Endothelial cell of umbilical vein (primary cell): ENCODE data around the gene DNTT. TPM values are rescaled to one million over a fixed set of nuclear protein-coding genes. Genes with fewer than 3 reads are reported as not detected.

Experiments used
- BruUV-seq: library from RNA; stranded (reverse); fragments of 400-500 nt; replicated peaks from 2 replicates; lab custom pipeline; 2021; lab: Mats Ljungman, UMichigan
- CTCF ChIA-PET: fragments of 300-600, 350-600 bp; sonication (Branson Sonifier 250); formaldehyde crosslinking; loops from one replicate; lab custom pipeline; 2021; ENCODE audit warnings: antibody characterized with exemption, inconsistent platforms; lab: Charles Lee
- POLR2A ChIA-PET: fragments of 300-600, 350-600 bp; sonication (Branson Sonifier 250); formaldehyde crosslinking; loops from one replicate; lab custom pipeline; 2021; ENCODE audit warnings: antibody characterized with exemption, inconsistent platforms; lab: Charles Lee
- DNase-seq: peaks from one replicate; pipeline ENCODE4 v3.0.0-alpha.2; 2011; ENCODE audit warnings: low read depth, low spot score
- FAIRE-seq: peaks from 2 replicates; lab custom pipeline; 2011; peaks lifted over from hg19 to GRCh38; lab: Jason Lieb, UNC
- H2AFZ ChIP-seq: 2 replicates; pipeline ENCODE4 v1.6.0; 2012; ENCODE audit warnings: low read depth, low read length, control low read depth, inconsistent platforms
- H3K27ac ChIP-seq: 2 replicates; pipeline ENCODE4 v1.5.1; 2011; ENCODE audit warnings: low read depth, mild to moderate bottlenecking, control low read depth, low read length, moderate library complexity; ENCODE audit not compliant: insufficient read depth
- H3K27me3 ChIP-seq, 2 experiments: 2 replicates each; pipeline versions ENCODE4 v1.6.0 to v1.6.1; 2011; ENCODE audit warnings: low read length in 2 of 2, mixed read lengths in 1 of 2; ENCODE audit not compliant: control insufficient read depth in 2 of 2, insufficient read depth in 2 of 2
- H3K36me3 ChIP-seq, 2 experiments: 2 replicates in 1 of 2; 3 replicates in 1 of 2; pipeline ENCODE4 v1.5.1; 2011; ENCODE audit warnings: low read length in 2 of 2, mild to moderate bottlenecking in 1 of 2, moderate library complexity in 1 of 2; ENCODE audit not compliant: control insufficient read depth in 2 of 2, insufficient read depth in 2 of 2; ENCODE audit errors: extremely low read depth in 1 of 2
- H3K4me1 ChIP-seq: 3 replicates; pipeline ENCODE4 v1.5.1; 2011; ENCODE audit warnings: mild to moderate bottlenecking, low read length; ENCODE audit not compliant: control insufficient read depth, insufficient read depth; ENCODE audit errors: extremely low read depth
- H3K4me2 ChIP-seq: 2 replicates; pipeline ENCODE4 v1.6.1; 2011; ENCODE audit warnings: low read length, control low read depth, mixed read lengths; ENCODE audit not compliant: insufficient read depth
- H3K4me3 ChIP-seq, 3 experiments: fragments of 200-600 bp in 1 of 3; sonication (generic), shearing (Covaris generic) in 1 of 3; replicated peaks in 1 of 3; 2 replicates each; pipeline ENCODE4 v1.5.1; 2011 to 2016; ENCODE audit warnings: control low read depth in 3 of 3, low read length in 3 of 3, mild to moderate bottlenecking in 2 of 3, inconsistent platforms in 1 of 3, low read depth in 1 of 3, moderate library complexity in 1 of 3; ENCODE audit not compliant: insufficient read depth in 1 of 3
- H3K79me2 ChIP-seq: 2 replicates; pipeline ENCODE4 v1.6.0; 2012; ENCODE audit warnings: low read length, inconsistent platforms; ENCODE audit not compliant: control insufficient read depth, insufficient read depth
- H3K9ac ChIP-seq: replicated peaks from 2 replicates; pipeline ENCODE3; 2011; ENCODE audit warnings: low read length, control low read depth; ENCODE audit not compliant: insufficient read depth; ENCODE audit errors: extremely low read depth
- H3K9me1 ChIP-seq: replicated peaks from 3 replicates; pipeline ENCODE4 v1.6.0; 2011; ENCODE audit warnings: mild to moderate bottlenecking, low read length; ENCODE audit not compliant: control insufficient read depth, insufficient read depth; ENCODE audit errors: extremely low read depth
- H3K9me3 ChIP-seq: replicated peaks from 2 replicates; pipeline ENCODE4 v1.5.1; 2012; ENCODE audit warnings: low read length, inconsistent platforms; ENCODE audit not compliant: control insufficient read depth, insufficient read depth
- H4K20me1 ChIP-seq: replicated peaks from 2 replicates; pipeline ENCODE3; 2011; ENCODE audit warnings: mild to moderate bottlenecking, low read length; ENCODE audit not compliant: control insufficient read depth, insufficient read depth; ENCODE audit errors: extremely low read depth
- EZH2 ChIP-seq: IDR thresholded peaks from 2 replicates; pipeline ENCODE4 v1.6.1; 2012; ENCODE audit warnings: borderline replicate concordance, low read depth, mild to moderate bottlenecking, moderate library complexity, low read length, inconsistent platforms; ENCODE audit not compliant: severe bottlenecking
- FOS ChIP-seq: IDR thresholded peaks from 2 replicates; pipeline ENCODE4 v1.6.1; 2011; ENCODE audit warnings: mild to moderate bottlenecking, low read length, moderate library complexity, borderline replicate concordance; ENCODE audit not compliant: insufficient read depth
- GATA2 ChIP-seq: IDR thresholded peaks from 2 replicates; pipeline ENCODE4 v1.7.0; 2011; ENCODE audit warnings: low read depth, mild to moderate bottlenecking, moderate library complexity, mixed read lengths, low read length; ENCODE audit not compliant: insufficient read length, insufficient read depth
- JUN ChIP-seq: IDR thresholded peaks from 2 replicates; pipeline ENCODE4 v1.6.1; 2011; ENCODE audit warnings: borderline replicate concordance, low read depth; ENCODE audit not compliant: insufficient read length, insufficient read depth
- MYC ChIP-seq: IDR thresholded peaks from one replicate; pipeline ENCODE4 v1.6.1; 2011; ENCODE audit warnings: mild to moderate bottlenecking, low read depth, low read length
- POLR2A ChIP-seq: IDR thresholded peaks from 2 replicates; pipeline ENCODE4 v1.6.1; 2012; ENCODE audit warnings: low read depth, mild to moderate bottlenecking, control low read depth, low read length
- POLR2AphosphoS5 ChIP-seq: IDR thresholded peaks from 2 replicates; pipeline ENCODE4 v1.6.1; 2012; ENCODE audit warnings: low read depth, mild to moderate bottlenecking, control low read depth, low read length, moderate library complexity; ENCODE audit not compliant: insufficient read depth
- dilution Hi-C: fragments of 300-500 bp; cut with MboI; formaldehyde crosslinking; loops from one replicate; pipeline ENCODE4 v1.15.0; 2019; ENCODE audit warnings: low sequenced_read_pairs; ENCODE audit not compliant: extremely low pct_ligation_motif_present
- intact Hi-C: fragments of 100-400 bp; cut with micrococcal nuclease; formaldehyde crosslinking; loops from one replicate; pipeline ENCODE4 v1.10.0; 2022
- polyA plus RNA-seq, 4 experiments: library from polyadenylated mRNA; depleted of rRNA in 3 of 4; stranded (reverse) in 3 of 4; unstranded in 1 of 4; fragments of >200 nt; gene quantifications; 2 replicates each; pipeline versions ENCODE4 v1.2.1 to v1.2.3, GENCODE V29; 2011 to 2012; ENCODE audit warnings: missing spikeins in 1 of 4
- total RNA-seq: library from RNA; stranded (reverse); gene quantifications from 2 replicates; pipeline ENCODE4 v1.2.3, GENCODE V29; 2021
- TF ChIP-seq, protein P1 (sequence below), 2 donors: IDR thresholded peaks; 1 replicate in 1 of 2; 2 replicates in 1 of 2; pipeline ENCODE4 v1.5.1; 2011; ENCODE audit warnings: low read length in 2 of 2, mild to moderate bottlenecking in 2 of 2, moderate library complexity in 2 of 2, control low read depth in 1 of 2, inconsistent platforms in 1 of 2, low read depth in 1 of 2; ENCODE audit not compliant: insufficient read depth in 1 of 2; ENCODE audit errors: extremely low read depth in 1 of 2
- TF ChIP-seq, protein P2 (sequence below): IDR thresholded peaks from 2 replicates; pipeline ENCODE4 v1.6.1; 2011; ENCODE audit not compliant: insufficient read depth, insufficient read length

Gene DNTT
- total and polyA plus RNA-seq, 2 donors (not counting 3 experiments of a cell fraction or from before 2014, with no cell fraction given) = not detected

GRCh38 chr10:96283756-96284155 lies 20.5 kb upstream of the DNTT start:
- Histone ChIP-seq H3K27me3 (peaks cover 0 to 4% of the 10 kb centered on the region in 2 experiments), H3K4me2 (no peak overlapping the region), H3K27ac (no peak overlapping the region), H3K36me3 (no peaks in the 10 kb centered on the region), H3K9me1 (no peaks in the 10 kb centered on the region), H3K9me3 (no peaks in the 10 kb centered on the region), H2AFZ (no peak overlapping the region), H3K4me1 (no peaks in the 10 kb centered on the region), H3K4me3 (no peak overlapping the region), H3K9ac (no peak overlapping the region), H4K20me1 (no peaks in the 10 kb centered on the region), H3K79me2 (no peaks in the 10 kb centered on the region)
- no peak for FAIRE-seq
- dilution Hi-C loops (no loop called here), intact Hi-C loops (no loop called here)
- ChIA-PET POLR2A (no interaction called here), CTCF (no interaction called here)
- TF ChIP-seq POLR2AphosphoS5 = no peak
- TF ChIP-seq, protein P1, sequence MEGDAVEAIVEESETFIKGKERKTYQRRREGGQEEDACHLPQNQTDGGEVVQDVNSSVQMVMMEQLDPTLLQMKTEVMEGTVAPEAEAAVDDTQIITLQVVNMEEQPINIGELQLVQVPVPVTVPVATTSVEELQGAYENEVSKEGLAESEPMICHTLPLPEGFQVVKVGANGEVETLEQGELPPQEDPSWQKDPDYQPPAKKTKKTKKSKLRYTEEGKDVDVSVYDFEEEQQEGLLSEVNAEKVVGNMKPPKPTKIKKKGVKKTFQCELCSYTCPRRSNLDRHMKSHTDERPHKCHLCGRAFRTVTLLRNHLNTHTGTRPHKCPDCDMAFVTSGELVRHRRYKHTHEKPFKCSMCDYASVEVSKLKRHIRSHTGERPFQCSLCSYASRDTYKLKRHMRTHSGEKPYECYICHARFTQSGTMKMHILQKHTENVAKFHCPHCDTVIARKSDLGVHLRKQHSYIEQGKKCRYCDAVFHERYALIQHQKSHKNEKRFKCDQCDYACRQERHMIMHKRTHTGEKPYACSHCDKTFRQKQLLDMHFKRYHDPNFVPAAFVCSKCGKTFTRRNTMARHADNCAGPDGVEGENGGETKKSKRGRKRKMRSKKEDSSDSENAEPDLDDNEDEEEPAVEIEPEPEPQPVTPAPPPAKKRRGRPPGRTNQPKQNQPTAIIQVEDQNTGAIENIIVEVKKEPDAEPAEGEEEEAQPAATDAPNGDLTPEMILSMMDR (IDR thresholded peaks at IDR 0.05; ENCODE audit: extremely low read depth in 1 of 2, insufficient read depth in 1 of 2, low read depth in 1 of 2, low read length in 2 of 2) = no peak
- no peak for TF ChIP-seq MYC
- no peak for TF ChIP-seq GATA2
- no peak for TF ChIP-seq EZH2
- TF ChIP-seq, protein P2, sequence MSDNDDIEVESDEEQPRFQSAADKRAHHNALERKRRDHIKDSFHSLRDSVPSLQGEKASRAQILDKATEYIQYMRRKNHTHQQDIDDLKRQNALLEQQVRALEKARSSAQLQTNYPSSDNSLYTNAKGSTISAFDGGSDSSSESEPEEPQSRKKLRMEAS = no peak
- TF ChIP-seq JUN = no peak
- TF ChIP-seq FOS = no peak
- no peak for TF ChIP-seq POLR2A
- no peak for DNase-seq
- no TSS peak for BruUV-seq
